Osteocyte (in vitro differentiated cells): ENCODE results near the gene BMX. TPM values are rescaled to one million over a fixed set of nuclear protein-coding genes. Genes with fewer than 3 reads are reported as not detected.

Experiments
- DNase-seq: peaks from one replicate; pipeline ENCODE4 v3.0.0; 2021; ENCODE audit warnings: mixed read lengths; ENCODE audit not compliant: unreplicated experiment; ENCODE audit errors: extremely low spot score
- H3K27ac Mint-ChIP-seq: one replicate; pipeline ENCODE4 v1.8.0; 2021; ENCODE audit warnings: mild to moderate bottlenecking, mixed read lengths; ENCODE audit not compliant: unreplicated experiment
- H3K27me3 Mint-ChIP-seq: one replicate; pipeline ENCODE4 v1.8.0; 2021; ENCODE audit warnings: mixed read lengths; ENCODE audit not compliant: unreplicated experiment
- H3K36me3 Mint-ChIP-seq: one replicate; pipeline ENCODE4 v1.8.0; 2021; ENCODE audit warnings: mixed read lengths; ENCODE audit not compliant: unreplicated experiment
- H3K4me1 Mint-ChIP-seq: one replicate; pipeline ENCODE4 v1.8.0; 2021; ENCODE audit warnings: mixed read lengths; ENCODE audit not compliant: unreplicated experiment
- H3K4me3 Mint-ChIP-seq: one replicate; pipeline ENCODE4 v1.8.0; 2021; ENCODE audit warnings: mild to moderate bottlenecking, moderate library complexity, mixed read lengths; ENCODE audit not compliant: unreplicated experiment
- H3K9me3 Mint-ChIP-seq: one replicate; pipeline ENCODE4 v1.8.0; 2021; ENCODE audit warnings: mixed read lengths; ENCODE audit not compliant: unreplicated experiment
- CTCF ChIP-seq: fragments of 200-600 bp; sonication (generic); IDR thresholded peaks from 2 replicates; pipeline ENCODE4 v1.5.0; 2021; ENCODE audit warnings: antibody characterized with exemption, mild to moderate bottlenecking, moderate library complexity
- total RNA-seq: library from RNA; stranded (reverse); gene quantifications from 2 replicates; pipeline ENCODE4 v1.2.1, GENCODE V29; 2021

The BMX gene
- total RNA-seq, 1 donor from 2014 or later = not detected

GRCh38 chrX:15468036-15468435 is 32.6 kb upstream of the BMX start:
- TF ChIP-seq CTCF = peak; percentile 66
- peaks cover 16% of the 10 kb centered on the region for H3K4me1 Mint-ChIP-seq
- DNase-seq = no peak
- H3K27ac Mint-ChIP-seq = no peak overlapping the region
- no peak overlapping the region for H3K4me3 Mint-ChIP-seq
- no peaks in the 10 kb centered on the region for H3K9me3 Mint-ChIP-seq
- no peaks in the 10 kb centered on the region for H3K27me3 Mint-ChIP-seq
- H3K36me3 Mint-ChIP-seq = no peaks in the 10 kb centered on the region

DNA sequence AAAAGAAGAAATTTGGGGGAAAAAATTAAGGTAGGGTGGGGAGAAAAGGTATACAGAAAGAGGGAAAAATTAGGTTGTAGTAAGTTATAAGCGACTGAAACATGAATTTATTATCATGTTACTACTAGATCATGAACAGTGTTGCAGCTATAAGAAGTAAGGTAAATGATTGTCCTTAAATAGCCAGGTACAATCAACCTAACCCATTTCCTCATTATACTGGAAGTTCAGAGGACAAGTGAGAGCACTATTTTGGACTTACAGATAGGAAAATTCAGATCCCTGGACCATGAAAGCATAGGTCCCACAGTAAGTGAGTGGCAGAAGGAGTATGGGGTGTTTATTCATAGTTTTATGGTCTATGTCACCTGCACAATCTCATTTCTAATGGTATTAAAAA is 31.0 kb upstream of the BMX start:
- Mint-ChIP-seq H3K4me3 (no peak overlapping the region), H3K36me3 (no peaks in the 10 kb centered on the region), H3K4me1 (peaks cover 16% of the 10 kb centered on the region), H3K27ac (no peak overlapping the region), H3K9me3 (no peaks in the 10 kb centered on the region), H3K27me3 (no peaks in the 10 kb centered on the region)
- no peak for DNase-seq
- TF ChIP-seq CTCF = no peak

DNA sequence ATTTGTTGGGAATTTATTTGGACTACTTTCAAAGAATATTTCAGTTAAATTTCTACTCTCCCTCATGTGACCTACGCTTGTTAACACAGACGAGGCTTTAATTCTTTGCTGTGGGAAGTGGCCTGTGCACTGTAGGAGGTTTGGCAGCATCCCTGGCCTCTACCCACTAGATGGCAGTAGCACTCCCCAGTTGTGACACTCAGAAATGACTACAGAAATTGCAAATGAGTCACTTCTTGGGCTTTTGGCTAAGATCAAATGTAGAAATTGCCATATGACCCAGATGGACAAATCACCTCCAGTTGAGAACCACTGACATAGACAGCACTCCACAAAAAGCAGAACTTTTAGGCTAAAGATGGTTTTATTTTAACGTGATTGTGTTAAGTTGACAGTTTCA is 29.6 kb upstream of the BMX start:
- Mint-ChIP-seq H3K4me3 (no peak overlapping the region), H3K36me3 (no peaks in the 10 kb centered on the region), H3K27ac (no peak overlapping the region), H3K27me3 (no peaks in the 10 kb centered on the region), H3K4me1 (peaks cover 6% of the 10 kb centered on the region), H3K9me3 (no peaks in the 10 kb centered on the region)
- no peak for DNase-seq
- TF ChIP-seq CTCF = peak; percentile 91

DNA sequence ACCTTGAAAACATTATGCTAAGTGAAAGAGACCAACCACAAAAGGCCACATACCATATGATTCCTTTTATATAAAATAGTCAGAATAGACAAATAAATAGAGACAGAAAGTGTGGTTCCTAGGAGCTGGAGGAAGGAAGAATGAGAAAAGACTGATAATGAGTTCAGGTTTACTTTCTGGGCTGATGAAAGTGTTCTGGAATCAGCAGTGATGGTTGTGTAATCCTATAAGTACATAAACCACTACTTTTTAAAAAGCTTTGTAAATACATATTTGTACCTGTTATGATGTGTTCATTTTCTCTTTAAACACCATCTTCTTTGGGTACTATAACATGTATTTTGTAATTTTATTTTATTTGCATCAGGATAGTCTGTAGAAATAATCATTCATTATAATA is 28.1 kb upstream of the BMX start:
- Mint-ChIP-seq H3K27me3 (no peaks in the 10 kb centered on the region), H3K4me1 (peaks cover 5% of the 10 kb centered on the region), H3K4me3 (no peak overlapping the region), H3K9me3 (no peaks in the 10 kb centered on the region), H3K27ac (no peak overlapping the region), H3K36me3 (no peaks in the 10 kb centered on the region)
- no peak for DNase-seq
- TF ChIP-seq CTCF = no peak

DNA sequence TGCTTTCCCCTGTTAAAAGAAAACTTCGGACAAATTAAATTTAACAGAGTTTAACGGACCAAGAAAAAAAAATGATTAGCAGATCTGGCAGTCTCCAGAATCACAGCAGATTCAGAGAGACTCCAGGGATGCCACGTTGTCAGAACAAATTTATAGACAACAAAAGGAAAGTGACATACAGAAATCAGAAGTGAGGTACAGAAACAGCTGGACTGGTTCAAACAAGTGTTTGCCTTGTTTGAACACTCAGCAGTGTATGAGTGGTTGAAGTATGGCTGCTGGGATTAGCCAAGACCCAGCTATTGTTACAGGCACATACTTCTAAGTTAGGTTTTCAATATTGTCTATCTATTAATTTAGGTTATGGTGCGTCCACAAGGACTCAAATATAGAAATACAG is 26.6 kb upstream of the BMX start:
- Mint-ChIP-seq H3K36me3 (peaks cover 4% of the 10 kb centered on the region), H3K4me3 (no peak overlapping the region), H3K4me1 (peaks cover 5% of the 10 kb centered on the region), H3K9me3 (no peaks in the 10 kb centered on the region), H3K27me3 (no peaks in the 10 kb centered on the region), H3K27ac (no peak overlapping the region)
- TF ChIP-seq CTCF = no peak
- no peak for DNase-seq
